ENCODE data around the gene MTURN. TPM values are rescaled to one million over a fixed set of nuclear protein-coding genes. Genes with fewer than 3 reads are reported as not detected.

Gene MTURN
- total RNA-seq, 1 donor from 2014 or later: 24.2 TPM

DNA sequence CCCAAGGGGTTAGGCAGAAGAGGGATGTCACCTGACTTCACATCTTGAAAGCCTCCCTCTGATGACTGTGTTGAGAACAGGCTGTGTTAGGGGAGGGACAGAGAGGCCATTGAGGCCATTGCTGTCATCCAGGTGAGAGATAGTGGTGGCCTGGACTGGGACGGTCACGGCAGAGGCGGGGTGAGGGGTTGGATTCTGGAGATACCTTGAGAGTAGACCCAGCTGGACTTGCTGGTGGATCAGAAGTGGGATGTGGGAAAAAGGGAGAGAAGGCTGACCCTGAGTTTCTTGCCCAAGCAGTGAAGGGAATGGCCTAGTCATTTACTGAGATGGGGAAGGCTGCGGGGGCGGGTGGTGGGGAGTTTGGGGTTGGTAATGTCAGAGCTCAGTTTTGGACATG lies 13.6 kb downstream of the MTURN start:
- H3K27me3 Mint-ChIP-seq (ENCODE audit: low read depth): no peaks in the 10 kb centered on the region
- no peak for DNase-seq (ENCODE audit: low spot score in 2 of 2, unreplicated experiment in 2 of 2)
- H3K27ac Mint-ChIP-seq: no peak overlapping the region
- H3K4me1 Mint-ChIP-seq: peaks cover 24% of the 10 kb centered on the region
- H3K36me3 Mint-ChIP-seq: peaks cover 3% of the 10 kb centered on the region
- TF ChIP-seq, protein P1, sequence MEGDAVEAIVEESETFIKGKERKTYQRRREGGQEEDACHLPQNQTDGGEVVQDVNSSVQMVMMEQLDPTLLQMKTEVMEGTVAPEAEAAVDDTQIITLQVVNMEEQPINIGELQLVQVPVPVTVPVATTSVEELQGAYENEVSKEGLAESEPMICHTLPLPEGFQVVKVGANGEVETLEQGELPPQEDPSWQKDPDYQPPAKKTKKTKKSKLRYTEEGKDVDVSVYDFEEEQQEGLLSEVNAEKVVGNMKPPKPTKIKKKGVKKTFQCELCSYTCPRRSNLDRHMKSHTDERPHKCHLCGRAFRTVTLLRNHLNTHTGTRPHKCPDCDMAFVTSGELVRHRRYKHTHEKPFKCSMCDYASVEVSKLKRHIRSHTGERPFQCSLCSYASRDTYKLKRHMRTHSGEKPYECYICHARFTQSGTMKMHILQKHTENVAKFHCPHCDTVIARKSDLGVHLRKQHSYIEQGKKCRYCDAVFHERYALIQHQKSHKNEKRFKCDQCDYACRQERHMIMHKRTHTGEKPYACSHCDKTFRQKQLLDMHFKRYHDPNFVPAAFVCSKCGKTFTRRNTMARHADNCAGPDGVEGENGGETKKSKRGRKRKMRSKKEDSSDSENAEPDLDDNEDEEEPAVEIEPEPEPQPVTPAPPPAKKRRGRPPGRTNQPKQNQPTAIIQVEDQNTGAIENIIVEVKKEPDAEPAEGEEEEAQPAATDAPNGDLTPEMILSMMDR (IDR thresholded peaks at IDR 0.05; ENCODE audit: unreplicated experiment): no peak
- H3K4me3 Mint-ChIP-seq: no peak overlapping the region
- H3K9me3 Mint-ChIP-seq: no peaks in the 10 kb centered on the region

DNA sequence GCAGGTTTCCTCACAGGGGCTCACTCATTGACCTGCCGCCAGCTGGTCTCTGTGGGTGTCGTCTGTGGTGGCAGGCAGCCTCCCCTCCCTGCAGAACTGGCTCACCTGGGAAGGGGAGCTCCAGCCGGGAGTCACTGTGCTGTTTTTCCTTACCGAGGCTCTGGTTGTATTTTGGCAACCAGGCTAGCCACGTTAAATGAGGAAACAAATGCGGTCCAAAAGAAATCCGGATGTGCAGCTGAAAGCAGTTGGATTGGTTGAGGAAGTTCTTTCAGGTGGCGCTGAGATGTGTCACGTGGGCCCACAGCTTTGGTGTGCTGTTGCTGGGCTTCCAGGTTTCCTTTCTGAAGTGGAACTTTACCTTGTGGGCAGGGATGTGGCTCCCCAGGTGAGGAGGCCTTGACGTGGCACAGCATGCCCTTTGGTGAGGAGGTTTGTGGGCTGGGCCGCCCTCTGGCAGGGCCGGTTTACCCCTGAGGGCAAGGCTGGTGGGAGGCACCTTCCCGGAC lies 14.2 kb downstream of the MTURN start:
- TF ChIP-seq, protein P1 (IDR thresholded peaks at IDR 0.05; ENCODE audit: unreplicated experiment): no peak
- no peak overlapping the region for H3K27ac Mint-ChIP-seq

DNA sequence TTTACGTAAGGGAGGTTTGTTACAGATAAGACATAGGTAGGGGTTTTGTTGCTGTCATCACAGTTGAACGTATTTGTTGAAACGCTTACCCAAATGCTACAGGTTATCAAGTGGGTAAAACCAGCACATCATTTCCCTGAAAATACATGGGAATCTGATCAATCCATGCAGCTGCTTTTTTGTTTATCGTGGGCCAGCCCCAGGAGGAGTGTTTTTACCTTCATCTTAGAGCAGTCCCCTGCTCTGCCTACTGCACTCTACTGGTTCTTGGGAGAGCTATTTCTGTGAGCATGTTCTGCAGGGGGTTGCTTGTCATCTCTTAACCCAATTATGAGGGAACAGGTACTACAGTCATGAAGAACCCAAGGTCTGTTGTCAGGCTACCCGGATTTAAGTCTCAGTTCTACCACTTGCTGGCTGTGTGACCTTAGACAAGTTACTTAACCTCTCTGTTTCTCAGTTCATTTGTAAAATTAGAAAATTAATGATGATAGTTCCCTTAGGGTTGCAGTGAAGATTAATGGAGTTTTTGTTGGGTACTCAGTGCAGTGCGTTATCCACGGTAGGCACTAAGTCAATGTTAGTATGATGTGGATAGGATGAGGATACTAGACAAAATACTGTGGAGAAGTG lies 15.0 kb downstream of the MTURN start:
- H3K36me3 Mint-ChIP-seq: peaks cover 3% of the 10 kb centered on the region
- H3K4me1 Mint-ChIP-seq: peaks cover 11% of the 10 kb centered on the region
- no peak overlapping the region for H3K4me3 Mint-ChIP-seq
- no peaks in the 10 kb centered on the region for H3K27me3 Mint-ChIP-seq (ENCODE audit: low read depth)
- no peaks in the 10 kb centered on the region for H3K9me3 Mint-ChIP-seq
- TF ChIP-seq, protein P1 (IDR thresholded peaks at IDR 0.05; ENCODE audit: unreplicated experiment): no peak
- no peak overlapping the region for H3K27ac Mint-ChIP-seq
- no peak for DNase-seq (ENCODE audit: low spot score in 2 of 2, unreplicated experiment in 2 of 2)

More for the DNA sequence above, 14.2 kb downstream of the MTURN start:
- peaks cover 3% of the 10 kb centered on the region for H3K36me3 Mint-ChIP-seq
- no peak for DNase-seq (ENCODE audit: low spot score in 2 of 2, unreplicated experiment in 2 of 2)
- no peak overlapping the region for H3K4me3 Mint-ChIP-seq
- no peaks in the 10 kb centered on the region for H3K9me3 Mint-ChIP-seq
- no peaks in the 10 kb centered on the region for H3K27me3 Mint-ChIP-seq (ENCODE audit: low read depth)
- H3K4me1 Mint-ChIP-seq: peaks cover 18% of the 10 kb centered on the region

DNA sequence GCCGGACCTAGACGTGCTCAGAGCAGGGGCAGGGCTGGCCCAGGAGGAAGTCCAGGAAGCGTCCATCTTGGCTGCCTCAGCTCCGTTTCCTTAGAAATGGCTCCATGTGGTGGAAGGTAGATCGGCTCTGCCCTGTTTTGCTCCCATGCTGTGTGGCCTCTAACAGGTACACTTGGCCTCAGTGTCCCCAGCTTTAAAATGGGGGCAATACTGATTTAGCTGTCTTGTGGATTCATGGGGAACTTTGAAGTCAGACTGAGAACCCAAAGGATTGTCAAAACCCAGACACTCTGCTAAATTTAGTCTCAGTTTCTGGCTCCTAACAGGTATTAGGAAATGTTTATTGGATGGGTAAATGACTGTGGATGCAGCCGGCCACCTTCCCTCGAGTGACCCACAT lies 15.9 kb downstream of the MTURN start:
- peaks cover 8% of the 10 kb centered on the region for H3K36me3 Mint-ChIP-seq
- no peak for DNase-seq (ENCODE audit: low spot score in 2 of 2, unreplicated experiment in 2 of 2)
- H3K27me3 Mint-ChIP-seq (ENCODE audit: low read depth): no peaks in the 10 kb centered on the region
- TF ChIP-seq, protein P1 (IDR thresholded peaks at IDR 0.05; ENCODE audit: unreplicated experiment): no peak
- H3K4me1 Mint-ChIP-seq: peaks cover 7% of the 10 kb centered on the region
- H3K4me3 Mint-ChIP-seq: no peak overlapping the region
- no peak overlapping the region for H3K27ac Mint-ChIP-seq
- no peaks in the 10 kb centered on the region for H3K9me3 Mint-ChIP-seq

DNA sequence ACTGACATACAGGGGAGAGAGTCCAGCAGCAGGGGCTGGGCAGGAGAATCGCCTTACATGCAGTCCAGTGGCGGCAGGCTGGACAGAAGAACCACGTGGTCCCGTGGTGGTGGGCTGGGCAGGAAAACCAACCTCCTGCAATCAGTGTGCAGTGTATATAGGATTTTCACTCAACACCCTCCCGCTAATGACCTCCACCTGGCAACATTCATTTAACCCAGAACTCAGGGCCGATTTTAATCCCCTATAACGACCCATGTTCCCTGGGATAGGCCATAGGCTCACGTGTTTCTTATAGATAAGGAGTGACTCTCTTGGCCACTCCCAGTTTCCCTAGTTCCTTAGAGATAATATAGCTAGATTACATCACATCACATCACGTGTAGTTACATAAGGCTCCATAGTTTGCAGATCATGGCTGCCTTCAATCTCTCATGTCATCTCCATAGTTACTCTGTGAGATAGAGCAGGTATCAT lies 19.4 kb downstream of the MTURN start:
- no peak overlapping the region for H3K4me3 Mint-ChIP-seq
- DNase-seq (ENCODE audit: low spot score in 2 of 2, unreplicated experiment in 2 of 2): no peak

More for the DNA sequence above, 19.4 kb downstream of the MTURN start:
- Mint-ChIP-seq H3K9me3 (no peaks in the 10 kb centered on the region), H3K4me1 (peaks cover 7% of the 10 kb centered on the region), H3K36me3 (peaks cover 8% of the 10 kb centered on the region), H3K27ac (no peak overlapping the region), H3K27me3 (ENCODE audit: low read depth) (no peaks in the 10 kb centered on the region)
- TF ChIP-seq, protein P1 (IDR thresholded peaks at IDR 0.05; ENCODE audit: unreplicated experiment): no peak

Data from mesothelial cell of epicardium (in vitro differentiated cells).